Stimulated activated CD4-positive, alpha-beta T cell treated with anti-CD3 and anti-CD28 coated beads, Interleukin-4, amount 100 ng/mL, for 4 hours (primary cell): Measurements from ENCODE around the gene ATP8A2.
"Not testable (repeated sequence)": the region's sequence is repeated elsewhere in the genome, so short reads cannot be mapped to it uniquely, and the experiment has no call there.

ENCODE experiments used
- DNase-seq, 2 experiments: peaks; one replicate each; pipeline ENCODE4 v3.0.0-alpha.2; 2020

ATP8A2 gene

DNA sequence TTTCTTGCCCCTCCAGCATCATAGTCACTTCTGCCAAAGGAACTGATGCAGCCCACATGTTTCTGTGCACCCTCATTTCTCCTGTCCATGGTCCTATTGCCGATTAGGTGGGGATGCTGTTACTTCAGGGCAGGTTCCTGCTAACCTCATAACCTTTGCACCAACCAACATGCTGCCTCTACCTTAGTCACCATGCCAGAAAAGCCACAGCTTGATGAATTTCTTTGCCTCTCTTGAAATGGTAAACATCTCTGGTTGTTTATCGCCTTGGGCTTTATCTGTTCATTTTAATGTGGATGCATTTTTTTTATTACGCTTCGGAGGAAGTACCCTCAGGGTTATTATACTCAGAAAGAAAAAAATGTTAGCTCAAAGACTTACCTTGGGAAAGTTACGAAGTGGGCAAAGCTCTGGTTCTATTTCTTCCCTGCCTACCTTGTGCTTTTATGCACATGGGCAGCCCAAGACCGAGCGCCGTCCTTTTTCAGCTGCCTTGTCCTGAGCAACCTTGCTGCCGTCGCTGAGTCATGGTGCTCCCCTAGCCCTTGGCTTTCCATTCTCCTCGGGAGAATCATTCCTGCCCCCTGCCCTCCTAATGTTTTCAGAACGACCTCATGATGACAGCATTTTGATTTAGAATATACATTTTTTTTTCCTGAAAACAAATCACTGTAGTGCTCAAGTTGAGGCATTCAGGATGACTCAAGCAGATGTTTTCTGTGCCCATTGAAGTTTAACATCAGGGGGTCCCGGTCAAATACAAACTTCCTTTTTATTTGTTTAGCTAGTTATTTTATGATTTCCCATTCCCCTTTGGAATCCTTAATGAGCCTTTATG is 400.1 kb downstream of the ATP8A2 start:
- DNase-seq: no peak

DNA sequence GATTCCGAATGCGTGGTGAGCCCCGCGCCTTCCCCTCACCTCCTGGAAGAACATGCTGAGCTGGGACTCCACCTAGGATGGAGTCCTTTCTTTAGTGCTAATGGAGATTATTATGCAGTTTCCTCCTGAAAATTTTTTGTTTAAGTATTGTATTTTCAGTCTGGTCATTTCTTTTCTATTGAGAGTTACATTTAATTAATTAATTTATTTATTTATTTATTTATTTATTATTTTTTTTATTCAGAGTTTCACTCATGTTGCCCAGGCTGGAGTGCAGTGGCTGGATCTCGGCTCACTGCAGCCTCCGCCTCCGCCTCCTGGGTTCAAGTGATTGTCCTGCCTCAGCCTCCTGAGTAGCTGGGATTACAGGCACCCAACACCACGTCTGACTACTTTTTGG is 400.8 kb downstream of the ATP8A2 start:
- not testable (repeated sequence) for DNase-seq

DNA sequence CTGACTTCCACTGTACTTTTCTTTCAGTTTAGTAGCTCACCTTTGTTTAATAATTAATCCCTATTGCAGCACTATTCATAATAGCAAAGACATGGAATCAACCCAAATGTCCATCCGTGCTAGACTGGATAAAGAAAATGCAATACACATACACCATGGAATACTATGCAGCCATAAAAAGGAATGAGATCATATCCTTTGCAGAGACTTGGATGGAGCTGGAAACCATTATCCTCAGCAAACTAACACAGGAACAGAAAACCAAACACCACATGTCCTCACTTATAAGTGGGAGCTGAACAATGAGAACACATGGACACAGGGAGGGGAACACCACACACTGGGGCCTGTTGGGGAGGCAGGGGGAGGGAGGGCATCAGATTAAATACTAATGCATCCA is 402.3 kb downstream of the ATP8A2 start:
- not testable (repeated sequence) for DNase-seq

DNA sequence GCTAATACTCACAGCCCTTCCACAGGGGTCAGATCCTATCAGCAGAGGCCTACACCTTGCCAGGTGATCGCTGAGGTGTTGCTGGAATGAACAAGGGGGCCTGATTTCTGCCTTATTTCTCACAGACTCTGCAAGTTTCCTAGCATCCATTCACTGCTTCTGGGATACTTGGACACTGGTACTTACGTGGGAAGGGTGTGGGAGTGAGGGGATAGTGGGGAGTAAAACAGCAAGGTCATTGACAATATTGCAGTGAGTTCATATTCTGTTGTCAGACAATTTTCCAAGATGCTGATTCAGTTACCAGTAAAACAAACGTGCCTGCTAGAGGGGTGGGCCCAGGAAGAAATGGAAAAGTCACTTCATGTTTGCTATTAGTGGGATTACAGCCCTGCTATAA is 403.5 kb downstream of the ATP8A2 start:
- no peak for DNase-seq

DNA sequence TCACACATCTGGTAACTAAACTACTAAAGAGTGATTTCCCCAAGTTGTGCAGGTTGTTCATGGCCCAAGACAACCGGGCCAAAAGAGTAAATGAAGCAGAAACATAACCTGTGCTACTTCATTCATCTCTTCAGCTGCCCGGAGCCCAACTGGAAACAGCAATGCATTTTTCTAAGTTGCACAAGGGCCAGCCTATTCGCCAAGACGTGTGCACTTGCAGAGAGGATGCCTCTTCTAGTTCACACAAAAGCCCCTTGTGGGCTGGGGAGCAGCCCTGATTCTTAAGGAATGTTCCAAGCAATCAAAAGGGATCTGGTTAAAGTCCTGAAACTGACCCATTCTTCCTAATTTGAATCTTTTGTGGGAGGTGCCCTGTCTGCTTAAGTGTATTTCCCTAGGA is 404.2 kb downstream of the ATP8A2 start:
- no peak for DNase-seq

DNA sequence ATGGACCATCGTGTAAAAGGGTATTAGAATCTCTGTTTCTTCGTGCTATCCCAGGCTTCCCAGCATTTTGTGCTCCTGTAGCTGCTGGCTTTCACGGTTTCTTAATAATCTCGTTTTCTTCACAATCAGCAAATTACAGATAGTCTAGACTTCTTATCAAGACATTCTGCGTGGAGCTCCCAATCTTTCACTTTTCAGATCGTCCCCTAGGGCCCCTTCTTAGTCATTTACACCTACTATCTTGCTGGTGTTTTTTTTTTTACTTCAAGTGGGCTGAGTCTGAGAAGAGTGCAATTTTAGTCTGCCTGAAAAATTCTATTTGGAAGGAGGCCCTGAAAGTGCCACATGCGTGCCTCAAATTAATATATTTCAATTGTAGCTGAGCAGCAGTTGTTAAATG is 404.9 kb downstream of the ATP8A2 start:
- no peak for DNase-seq

DNA sequence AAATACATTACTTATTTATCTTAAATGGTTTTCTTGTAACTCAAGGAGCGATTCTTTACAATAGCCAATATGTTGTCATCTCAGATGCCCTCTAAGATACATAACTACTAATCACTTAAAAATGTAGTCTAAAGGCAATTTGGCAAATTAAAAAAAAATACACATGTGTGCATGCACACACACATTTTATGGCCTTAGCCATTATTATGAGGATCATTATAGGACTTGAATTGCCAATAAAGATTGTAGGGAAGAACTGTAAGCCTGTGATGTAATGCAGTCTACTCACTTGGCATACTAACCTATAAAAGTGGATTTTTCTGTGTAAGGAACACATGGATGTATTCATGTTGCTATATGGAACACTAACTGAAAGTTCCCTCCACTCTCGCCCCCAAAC is 405.7 kb downstream of the ATP8A2 start:
- DNase-seq: no peak

DNA sequence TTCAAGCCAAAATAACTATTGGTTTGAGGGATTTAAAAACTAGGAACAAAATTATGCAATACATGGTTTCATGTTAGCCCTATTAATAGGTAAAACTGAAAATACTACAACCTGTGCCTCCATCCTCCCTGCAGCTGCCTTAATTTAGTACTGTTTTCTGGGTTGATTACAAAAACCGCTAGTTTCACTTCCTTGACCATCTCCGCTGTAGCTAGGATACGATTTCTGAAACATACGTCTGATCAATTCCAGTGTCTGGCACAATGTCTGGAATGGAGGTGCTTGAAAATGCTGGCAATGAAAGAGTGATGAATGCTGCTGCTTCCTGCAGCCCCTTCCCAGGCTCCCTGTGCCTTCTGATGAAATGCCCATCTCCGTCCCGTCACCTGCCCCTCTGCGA is 406.6 kb downstream of the ATP8A2 start:
- DNase-seq: no peak

DNA sequence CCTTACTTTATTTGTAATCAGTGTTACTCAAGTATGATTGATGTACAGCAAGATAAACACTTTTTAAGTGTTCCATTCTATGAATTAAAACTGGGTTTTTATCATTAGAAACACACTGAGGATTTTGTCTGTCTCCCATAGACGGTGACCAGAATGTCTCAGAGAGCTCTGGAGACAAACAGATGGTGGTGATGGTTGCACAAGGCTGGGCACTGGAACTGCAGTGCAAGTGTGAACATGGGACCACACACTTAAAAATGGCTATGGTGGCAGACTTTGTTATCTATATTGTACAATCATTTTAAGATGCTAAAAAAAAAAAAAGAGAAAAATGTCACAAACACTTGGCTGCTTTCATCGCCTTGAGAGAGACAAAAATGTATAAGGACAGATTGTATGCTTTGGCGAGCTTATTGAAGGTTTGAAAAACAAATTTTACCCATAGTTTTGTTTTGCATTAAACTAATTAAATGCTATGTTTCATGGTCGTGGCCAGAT is 407.1 kb downstream of the ATP8A2 start:
- no peak for DNase-seq

DNA sequence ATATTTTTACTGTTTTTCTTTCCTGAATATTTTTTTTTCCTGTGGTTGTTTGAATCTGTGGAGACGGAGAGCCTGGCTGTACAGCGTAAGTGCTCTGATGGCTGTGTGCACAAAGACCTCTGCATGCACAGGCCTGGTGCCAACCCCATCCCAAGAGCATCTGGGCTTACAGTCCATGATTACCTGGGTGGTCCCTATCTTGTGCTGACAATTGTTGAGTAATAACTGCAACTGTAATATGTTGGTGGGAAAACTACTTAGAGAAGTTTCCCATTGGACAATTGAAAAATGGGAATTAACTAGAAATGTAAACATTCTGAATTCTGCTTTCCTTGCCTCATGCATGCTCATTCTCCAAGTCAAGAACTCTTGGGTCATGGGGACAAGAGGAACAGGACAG is 411.3 kb downstream of the ATP8A2 start:
- no peak for DNase-seq

DNA sequence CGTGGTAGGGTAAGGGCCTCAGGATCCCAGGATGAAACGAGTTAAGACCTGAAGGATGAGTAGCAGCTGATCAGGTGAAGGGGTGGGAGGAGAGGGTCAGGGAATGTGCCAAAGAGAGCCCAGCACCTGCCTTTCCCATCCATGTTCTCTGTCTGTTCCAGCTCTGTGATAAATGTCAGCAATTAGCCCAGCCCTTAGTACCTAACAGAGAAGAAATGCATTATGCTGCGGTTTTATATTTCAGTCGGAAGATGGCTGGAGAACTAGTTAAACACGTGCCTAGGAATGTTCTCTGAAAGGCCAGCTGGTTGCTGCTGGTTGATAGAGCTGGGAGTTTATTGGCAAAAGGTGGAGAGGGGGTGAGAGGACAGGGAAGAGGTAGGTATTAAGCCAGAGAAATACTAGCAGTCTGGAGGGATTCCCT is 411.8 kb downstream of the ATP8A2 start:
- no peak for DNase-seq

DNA sequence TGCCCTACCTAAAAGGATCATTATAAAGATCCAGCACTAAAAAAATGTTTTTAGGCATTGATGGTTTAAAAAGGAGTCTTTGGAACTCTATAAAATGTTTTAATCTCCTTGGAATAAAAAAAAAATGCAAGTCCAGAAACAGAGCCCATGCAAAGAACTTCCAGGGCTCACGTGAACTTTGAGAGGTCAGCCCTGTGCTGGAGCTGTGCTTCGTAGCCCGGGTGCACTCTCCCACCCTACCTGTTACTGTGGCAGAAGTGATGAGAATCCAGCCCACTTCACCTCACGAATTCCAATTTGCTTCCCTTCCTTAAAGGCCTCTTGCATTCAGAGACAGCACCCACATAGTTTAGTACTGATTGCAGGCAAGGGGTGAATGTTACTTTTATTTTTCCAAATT is 412.3 kb downstream of the ATP8A2 start:
- no peak for DNase-seq

DNA sequence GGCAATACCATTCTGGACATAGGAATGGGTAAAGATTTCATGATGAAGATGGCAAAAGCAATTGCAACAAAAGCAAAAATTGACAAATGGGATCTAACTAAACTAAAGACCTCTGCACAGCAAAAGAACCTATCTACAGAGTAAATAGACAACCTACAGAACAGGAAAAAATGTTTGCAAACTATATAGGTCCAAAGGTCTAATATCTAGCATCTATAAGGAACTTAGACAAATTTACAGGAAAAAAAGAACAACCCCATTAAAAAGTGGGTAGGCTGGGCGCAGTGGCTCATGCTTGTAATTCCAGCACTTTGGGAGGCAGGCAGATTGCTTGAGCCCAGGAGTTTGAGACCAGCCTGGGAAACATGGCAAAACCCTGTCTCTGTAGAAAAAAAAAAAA is 418.4 kb downstream of the ATP8A2 start:
- DNase-seq: not testable (repeated sequence)

DNA sequence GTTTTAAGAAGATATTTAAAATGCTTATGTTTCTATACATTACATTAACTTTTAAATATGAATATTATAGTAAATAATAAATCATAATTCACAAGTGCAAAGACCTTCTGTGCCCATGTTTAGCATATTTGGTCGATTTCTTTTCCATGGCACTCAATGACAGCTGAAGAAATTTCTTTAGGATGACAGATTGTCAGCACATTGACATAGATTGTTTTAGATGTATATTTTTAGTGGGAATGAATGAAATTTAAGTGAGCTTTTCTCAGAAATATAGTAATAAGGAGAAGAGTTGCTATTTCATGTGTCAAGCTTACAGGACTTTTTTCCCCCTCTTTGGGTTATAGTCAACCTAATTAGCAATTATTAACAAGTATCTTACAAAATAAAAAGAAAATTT is 423.5 kb downstream of the ATP8A2 start:
- DNase-seq: no peak

DNA sequence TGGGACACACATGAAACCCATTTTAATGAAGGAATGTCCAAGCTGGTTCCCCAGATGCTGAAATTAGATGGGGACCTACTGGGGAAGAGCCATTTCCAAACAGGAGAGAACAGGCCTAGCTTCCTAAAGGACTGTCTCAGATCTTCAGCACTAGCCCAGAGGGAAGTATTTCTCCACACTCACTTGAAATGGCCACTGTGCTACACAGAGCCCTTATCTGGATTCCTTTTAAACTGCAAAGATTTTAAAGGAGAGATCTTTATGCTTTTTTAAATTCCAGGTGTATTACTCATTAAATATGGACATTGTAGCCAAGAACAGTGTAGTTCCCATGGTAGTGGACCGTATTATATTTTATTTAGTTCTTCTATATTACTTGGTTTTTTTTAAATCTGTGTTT is 424.7 kb downstream of the ATP8A2 start:
- DNase-seq: no peak

DNA sequence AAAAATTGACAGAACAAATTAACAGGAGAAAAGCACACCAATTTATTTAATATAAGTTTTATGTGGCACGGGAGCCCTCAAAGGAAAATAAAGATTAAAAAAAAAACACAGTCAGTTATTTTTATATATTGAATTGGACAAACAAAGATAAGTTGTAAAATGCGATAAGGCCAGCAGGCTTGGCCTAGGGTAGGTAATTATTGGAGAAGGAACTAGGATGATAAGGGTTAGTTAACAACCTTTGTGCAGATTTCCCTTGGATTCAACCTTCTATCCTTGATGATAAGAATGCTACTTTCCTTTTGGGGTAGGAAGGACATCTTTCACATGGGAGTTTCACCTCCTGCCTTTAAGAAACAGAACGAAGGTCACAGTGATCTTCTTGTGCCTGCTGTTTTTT is 427.2 kb downstream of the ATP8A2 start:
- DNase-seq: no peak

DNA sequence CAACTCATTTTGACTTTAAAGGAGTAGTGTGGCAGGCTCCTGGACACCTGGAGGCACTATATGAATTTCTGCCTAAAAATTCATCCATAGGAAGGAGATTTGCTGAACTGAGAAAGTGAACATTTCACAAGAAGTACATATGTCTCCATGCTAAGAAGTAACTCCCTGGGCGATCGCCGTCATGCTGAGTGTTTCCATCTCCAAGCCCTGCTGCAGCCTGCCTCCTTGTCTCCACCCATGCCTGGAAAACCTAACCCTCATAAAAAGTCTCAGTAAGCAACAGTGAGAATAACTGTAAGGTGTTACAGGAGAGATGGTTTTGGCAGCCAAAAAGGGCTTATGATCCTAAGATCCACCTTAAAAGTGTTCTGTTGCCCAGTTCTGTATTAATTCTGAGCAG is 428.7 kb downstream of the ATP8A2 start:
- DNase-seq: no peak

DNA sequence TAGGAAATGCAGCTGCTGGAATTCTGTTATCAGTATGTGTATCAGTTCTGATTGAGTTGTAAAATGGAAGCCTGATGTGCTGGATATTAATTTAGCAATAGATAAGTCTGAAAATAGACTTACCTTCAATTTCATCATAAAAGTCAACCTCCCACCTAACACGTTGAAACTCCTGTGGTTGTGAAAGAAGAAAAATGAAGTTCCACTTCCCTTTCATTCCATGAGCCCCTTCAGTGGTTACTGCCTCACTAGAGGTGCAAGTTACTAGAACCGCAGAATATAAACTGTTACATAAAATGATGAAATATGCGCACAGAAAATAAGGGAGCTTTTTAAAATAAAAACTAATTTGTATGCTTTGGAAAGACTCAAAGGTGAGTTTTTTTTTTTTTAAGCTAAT is 430.8 kb downstream of the ATP8A2 start:
- DNase-seq: no peak

DNA sequence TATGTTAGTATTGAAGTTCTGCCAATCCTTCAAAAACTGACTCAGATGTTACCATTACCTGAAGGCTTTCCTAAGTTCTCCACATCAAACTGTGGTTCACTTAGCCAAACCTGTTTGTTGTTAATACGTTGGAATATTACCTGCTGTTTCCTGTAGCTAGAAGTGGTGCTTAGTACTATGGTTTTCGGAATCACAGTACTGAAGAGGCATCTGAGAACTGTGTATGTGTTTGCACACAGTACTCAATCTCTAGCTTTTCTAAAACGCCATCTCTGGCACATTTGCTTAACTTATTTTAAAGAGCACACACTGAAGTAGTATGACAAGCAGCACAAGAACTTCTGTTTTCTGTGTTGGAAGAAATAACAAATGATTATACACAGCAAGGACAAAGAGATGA is 431.9 kb downstream of the ATP8A2 start:
- no peak for DNase-seq

DNA sequence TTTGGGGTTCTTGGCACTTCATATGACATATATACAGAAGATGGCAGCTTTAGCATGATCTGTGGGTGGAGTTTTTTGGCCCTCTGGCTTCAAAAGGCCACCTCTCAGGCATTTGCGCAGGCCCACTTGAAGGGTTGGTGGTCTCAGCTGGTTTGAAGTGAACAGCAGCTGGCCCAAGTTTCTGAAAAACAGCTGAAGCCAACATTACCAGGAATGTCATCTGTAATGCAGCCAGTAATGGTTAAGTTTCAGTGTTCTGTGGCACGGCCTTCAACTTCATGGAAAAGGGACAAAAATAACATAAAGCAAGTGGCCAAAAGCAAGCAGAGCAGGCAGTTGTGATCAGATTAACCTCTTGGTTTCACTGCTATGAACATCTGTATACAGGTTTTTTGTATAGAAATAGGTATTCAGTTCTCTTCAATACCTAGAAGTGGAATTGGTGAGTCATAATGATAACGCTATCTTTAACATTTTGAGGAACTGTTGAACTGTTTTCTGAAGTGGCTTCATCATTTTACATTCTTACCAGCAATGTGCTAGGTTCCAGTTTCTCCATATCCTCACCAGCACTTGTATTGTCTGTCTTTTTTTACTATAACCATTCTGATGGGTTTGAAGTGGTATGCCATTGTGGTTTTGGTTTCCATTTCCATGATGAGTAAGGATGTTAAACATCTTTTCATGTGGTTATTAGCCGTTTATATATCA is 434.6 kb downstream of the ATP8A2 start:
- DNase-seq: no peak

DNA sequence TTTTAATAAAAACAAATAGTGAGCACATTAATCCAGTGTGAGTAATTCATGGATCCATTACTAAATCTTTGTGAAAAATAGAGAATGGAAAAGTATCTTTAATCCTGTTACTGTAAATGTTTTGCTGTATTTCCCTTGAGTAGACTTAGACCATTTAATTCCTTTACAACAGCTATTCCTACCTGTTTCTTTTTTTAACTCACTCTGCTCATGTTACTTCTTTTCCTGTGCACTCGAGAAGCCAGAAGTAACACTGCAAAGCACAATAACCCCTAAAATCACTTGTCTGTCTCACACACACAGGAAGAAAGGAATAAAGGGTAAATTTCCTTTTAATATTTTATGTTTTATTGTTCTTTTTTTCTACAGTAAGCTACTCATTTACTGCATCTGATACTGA is 435.8 kb downstream of the ATP8A2 start:
- DNase-seq: no peak

DNA sequence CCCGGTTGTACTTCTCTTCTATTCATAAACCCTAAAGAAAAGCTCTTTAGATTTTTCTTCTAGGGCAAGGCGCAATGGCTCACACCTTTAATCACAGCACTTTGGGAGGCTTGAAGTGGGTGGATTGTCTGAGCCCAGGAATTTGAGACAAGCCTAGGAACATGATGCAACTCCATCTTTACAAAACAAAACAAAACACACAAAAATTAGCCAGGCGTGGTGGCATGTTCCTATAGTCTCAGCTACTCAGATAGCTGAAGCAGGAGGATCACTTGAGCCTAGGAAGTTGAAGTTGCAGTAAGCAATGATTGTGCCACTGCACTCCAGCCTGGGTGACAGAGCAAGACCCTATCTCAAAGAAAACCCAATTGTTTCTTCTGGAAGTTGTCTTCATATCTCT is 439.7 kb downstream of the ATP8A2 start:
- no peak for DNase-seq

DNA sequence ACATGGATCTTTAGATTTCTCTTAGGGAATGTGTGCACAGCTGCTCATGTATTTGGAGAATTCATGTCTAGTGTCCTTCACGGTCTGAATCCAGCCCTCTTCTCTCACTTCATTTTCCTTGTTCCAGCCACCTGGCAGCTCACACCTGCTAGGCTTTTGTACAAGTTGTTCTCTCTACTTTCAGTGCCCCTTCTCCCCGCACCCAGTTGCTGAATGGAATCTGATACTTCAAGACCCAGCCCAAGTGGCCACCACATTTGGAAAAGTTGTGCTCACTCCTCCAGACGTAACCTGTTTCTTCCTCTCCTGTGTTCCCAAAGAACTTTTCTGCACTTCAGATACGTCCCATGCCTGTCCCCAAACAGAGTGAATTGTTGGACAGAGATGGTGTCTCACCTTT is 444.5 kb downstream of the ATP8A2 start:
- no peak for DNase-seq

DNA sequence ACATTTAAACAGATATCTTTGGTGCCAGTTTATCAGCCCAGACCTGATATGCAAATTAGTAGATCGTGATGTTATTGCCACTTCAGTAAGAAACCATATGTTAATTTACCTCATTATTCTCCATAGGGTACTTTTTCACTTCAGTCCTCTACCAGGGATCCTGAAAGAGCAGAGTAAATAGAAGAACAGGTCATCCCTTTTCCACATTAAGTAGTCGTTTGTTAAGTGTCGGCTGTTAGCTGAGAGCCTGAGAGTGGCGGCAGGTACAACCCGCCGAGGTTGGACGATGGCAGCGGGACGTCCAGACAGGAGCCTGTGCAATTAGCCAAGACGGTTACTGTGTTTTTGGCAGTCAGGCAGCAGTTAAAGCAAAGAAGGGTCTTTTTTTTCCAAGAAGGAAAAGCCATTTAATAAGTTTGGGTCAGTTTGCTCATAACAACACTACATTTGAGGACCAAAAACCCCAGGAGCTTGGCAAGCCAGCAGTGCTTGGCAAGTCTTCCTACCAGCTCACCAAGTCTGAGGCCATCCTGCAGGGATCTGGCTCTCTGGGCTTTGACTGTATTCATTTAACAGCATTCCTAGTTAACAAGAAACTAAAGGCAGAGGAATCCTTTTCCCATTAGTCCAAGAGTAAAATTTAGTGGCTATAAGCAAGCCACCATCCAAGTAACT is 448.2 kb downstream of the ATP8A2 start:
- no peak for DNase-seq
